Measurements from ENCODE around the gene RPL10A.

DNA sequence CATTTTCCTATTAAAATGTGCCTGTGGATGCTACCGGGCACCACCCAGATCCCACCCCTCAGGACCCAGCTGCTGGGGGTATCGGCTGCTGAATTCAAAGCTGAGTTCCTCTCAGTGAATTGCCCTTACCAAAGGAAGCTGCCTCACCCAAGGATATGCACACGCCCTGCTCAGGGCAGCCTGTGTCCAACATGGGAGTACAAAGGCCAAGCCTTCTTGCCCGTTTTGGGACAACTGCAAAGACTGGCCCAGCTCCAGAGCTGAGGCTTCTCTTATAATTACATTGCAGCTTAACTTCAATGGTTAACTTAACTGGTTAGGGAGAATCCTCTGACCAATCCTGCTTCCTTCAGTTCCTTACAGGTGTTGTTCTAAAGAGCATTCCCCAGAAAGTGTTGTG, 35.9 kb upstream of the RPL10A start:
- TF ChIP-seq CTCF (IDR thresholded peaks at IDR 0.05 in 8 of 11, conservative IDR thresholded peaks at IDR 0.05 in 3 of 11) = no peak
- TF ChIP-seq POLR2A (IDR thresholded peaks at IDR 0.05) = no peak
- no peak for TF ChIP-seq POLR2AphosphoS5 (IDR thresholded peaks at IDR 0.05)

Data from spleen (tissue), 7 donors.